ENCODE measurements around the gene INSRR.

DNA sequence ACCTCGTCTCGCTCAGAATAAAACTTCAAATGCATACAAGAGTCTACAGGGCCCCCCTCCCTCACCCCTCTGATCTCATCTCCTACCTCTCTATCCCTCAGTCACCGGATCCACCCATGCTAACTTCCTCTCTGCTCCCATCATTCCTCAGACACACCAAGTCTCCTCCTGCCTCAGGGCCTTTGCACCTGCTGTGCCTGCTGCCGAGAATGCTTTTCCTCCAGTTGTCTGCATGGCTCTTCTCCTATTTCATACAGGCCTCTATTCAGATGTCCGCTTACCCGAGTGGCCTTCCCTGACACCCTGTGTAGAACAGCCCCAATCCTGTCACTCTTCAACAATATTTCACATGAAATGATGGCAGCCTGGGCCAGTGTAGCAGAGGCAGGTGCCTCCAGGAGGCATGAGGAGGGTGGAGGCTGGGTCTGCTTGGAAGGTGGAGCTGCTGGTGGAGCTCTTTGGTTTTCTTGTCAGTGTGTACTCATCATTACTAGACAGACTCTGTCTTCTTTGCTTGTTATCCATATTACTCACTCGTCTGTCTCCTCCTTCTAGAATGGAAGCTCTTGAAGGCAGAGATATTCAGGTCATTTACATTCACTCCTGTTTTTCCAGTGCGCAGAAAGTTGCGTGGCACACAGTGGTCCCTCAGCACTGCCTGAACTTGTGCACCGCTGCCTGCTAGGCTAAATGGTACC, 46.5 kb downstream of the INSRR start:
- TF ChIP-seq HNRNPLL (IDR thresholded peaks at IDR 0.05; ENCODE audit: low read depth, low read length, poor library complexity, severe bottlenecking) = no peak
- TF ChIP-seq, protein P1, sequence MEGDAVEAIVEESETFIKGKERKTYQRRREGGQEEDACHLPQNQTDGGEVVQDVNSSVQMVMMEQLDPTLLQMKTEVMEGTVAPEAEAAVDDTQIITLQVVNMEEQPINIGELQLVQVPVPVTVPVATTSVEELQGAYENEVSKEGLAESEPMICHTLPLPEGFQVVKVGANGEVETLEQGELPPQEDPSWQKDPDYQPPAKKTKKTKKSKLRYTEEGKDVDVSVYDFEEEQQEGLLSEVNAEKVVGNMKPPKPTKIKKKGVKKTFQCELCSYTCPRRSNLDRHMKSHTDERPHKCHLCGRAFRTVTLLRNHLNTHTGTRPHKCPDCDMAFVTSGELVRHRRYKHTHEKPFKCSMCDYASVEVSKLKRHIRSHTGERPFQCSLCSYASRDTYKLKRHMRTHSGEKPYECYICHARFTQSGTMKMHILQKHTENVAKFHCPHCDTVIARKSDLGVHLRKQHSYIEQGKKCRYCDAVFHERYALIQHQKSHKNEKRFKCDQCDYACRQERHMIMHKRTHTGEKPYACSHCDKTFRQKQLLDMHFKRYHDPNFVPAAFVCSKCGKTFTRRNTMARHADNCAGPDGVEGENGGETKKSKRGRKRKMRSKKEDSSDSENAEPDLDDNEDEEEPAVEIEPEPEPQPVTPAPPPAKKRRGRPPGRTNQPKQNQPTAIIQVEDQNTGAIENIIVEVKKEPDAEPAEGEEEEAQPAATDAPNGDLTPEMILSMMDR (IDR thresholded peaks at IDR 0.05 in 2 of 3, conservative IDR thresholded peaks at IDR 0.05 in 1 of 3; ENCODE audit: insufficient read depth in 2 of 3, low read depth in 1 of 3, low read length in 3 of 3) = no peak
- TF ChIP-seq, protein P2, sequence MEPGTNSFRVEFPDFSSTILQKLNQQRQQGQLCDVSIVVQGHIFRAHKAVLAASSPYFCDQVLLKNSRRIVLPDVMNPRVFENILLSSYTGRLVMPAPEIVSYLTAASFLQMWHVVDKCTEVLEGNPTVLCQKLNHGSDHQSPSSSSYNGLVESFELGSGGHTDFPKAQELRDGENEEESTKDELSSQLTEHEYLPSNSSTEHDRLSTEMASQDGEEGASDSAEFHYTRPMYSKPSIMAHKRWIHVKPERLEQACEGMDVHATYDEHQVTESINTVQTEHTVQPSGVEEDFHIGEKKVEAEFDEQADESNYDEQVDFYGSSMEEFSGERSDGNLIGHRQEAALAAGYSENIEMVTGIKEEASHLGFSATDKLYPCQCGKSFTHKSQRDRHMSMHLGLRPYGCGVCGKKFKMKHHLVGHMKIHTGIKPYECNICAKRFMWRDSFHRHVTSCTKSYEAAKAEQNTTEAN (CRISPR knock-in tag; IDR thresholded peaks at IDR 0.05) = no peak

Data from K562 (cell line).